IPS DF 6.9 (cell line): ENCODE data around the gene DSP.

Source experiments
- DNase-seq: peaks from one replicate; pipeline ENCODE4 v3.0.0-alpha.2; 2013; ENCODE audit warnings: low read depth, low spot score
- H3K27ac ChIP-seq: one replicate; pipeline ENCODE4 v1.5.1; 2013; ENCODE audit warnings: low read length, control low read depth
- H3K27me3 ChIP-seq: 2 replicates; pipeline ENCODE4 v1.6.1; 2013; ENCODE audit warnings: mild to moderate bottlenecking, low read length; ENCODE audit not compliant: control insufficient read depth, insufficient read depth
- H3K36me3 ChIP-seq: 2 replicates; pipeline ENCODE4 v1.6.1; 2013; ENCODE audit warnings: low read length; ENCODE audit not compliant: control insufficient read depth, insufficient read depth
- H3K4me1 ChIP-seq: 2 replicates; pipeline ENCODE4 v1.6.1; 2013; ENCODE audit warnings: low read length; ENCODE audit not compliant: control insufficient read depth, insufficient read depth
- H3K4me3 ChIP-seq: 2 replicates; pipeline ENCODE4 v1.5.1; 2013; ENCODE audit warnings: mild to moderate bottlenecking, low read length
- H3K9me3 ChIP-seq: 2 replicates; pipeline ENCODE4 v1.6.1; 2013; ENCODE audit warnings: low read length, inconsistent platforms; ENCODE audit not compliant: control insufficient read depth, insufficient read depth
- WGBS: extraction: QIAGEN DNeasy Blood & Tissue Kit; methylation state at CpG from one replicate; pipeline ENCODE4 v1.1.7; 2013; ENCODE audit warnings: mixed read lengths, missing lambda C conversion rate; ENCODE audit not compliant: insufficient read length, insufficient coverage; 5-methylcytosine and 5-hydroxymethylcytosine counted together

Gene DSP

GRCh38 chr6:7545316-7546019 lies 4.0 kb downstream of the DSP start:
- no peak overlapping the region for H3K4me3 ChIP-seq
- H3K27ac ChIP-seq: no peak overlapping the region
- no peaks in the 10 kb centered on the region for H3K9me3 ChIP-seq
- no peak for DNase-seq
- no CpG with 5 or more reads among the region's 12 CpGs for WGBS
- H3K36me3 ChIP-seq: no peaks in the 10 kb centered on the region
- no peaks in the 10 kb centered on the region; the same call in 1 of the 2 replicates for H3K27me3 ChIP-seq
- peaks cover 3% of the 10 kb centered on the region; the same call in 1 of the 2 replicates for H3K4me1 ChIP-seq

GRCh38 chr6:7546020-7546369 lies 4.5 kb downstream of the DSP start:
- Histone ChIP-seq H3K4me1 (peaks cover 3% of the 10 kb centered on the region; the same call in 1 of the 2 replicates), H3K36me3 (no peaks in the 10 kb centered on the region), H3K4me3 (no peak overlapping the region), H3K27ac (no peak overlapping the region), H3K9me3 (no peaks in the 10 kb centered on the region), H3K27me3 (no peaks in the 10 kb centered on the region)
- WGBS: no CpG with 5 or more reads among the region's 6 CpGs
- DNase-seq: no peak

DNA sequence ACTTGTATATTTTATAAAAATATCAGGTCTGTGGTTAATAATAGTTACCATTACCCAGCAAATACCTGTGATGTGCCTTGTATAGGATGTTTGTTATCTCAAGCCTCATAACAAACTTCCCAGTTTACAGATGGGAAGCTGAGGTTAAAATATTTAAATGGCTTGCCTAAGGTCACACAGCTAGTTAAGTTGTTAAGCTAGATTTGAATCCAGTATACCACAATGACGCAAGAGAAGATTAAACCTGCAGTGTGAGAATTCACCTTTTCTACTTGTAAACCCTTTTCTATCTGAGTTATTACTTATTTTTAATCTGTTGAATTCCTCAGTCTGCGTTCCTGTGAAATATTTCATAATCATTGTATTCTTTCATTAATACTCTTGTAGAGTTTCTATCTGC lies 4.9 kb downstream of the DSP start:
- Histone ChIP-seq H3K4me3 (no peak overlapping the region), H3K9me3 (no peaks in the 10 kb centered on the region), H3K4me1 (peaks cover 3% of the 10 kb centered on the region; the same call in 1 of the 2 replicates), H3K27me3 (no peaks in the 10 kb centered on the region), H3K27ac (no peak overlapping the region), H3K36me3 (no peaks in the 10 kb centered on the region)
- no peak for DNase-seq
- no CpG with 5 or more reads among the region's 2 CpGs for WGBS

DNA sequence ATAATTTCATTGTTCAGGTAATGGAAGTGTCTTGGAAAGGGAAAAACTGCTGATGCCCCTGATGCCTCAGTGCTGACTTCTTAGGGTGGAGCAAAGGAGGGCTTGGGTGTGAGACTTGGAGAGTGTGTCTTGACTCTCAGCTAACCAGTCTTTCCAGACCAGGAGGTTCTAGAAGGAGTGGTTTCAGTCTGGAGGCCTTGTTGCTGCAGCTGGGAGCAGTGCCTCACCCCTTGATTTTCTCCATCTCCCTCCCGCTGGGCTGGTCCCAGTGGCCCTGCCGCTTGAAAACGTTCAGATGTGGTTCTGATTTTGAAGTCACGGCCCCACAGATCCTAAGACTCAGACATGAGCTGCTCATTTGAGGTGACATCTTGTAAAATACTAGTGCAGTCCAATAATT lies 5.4 kb downstream of the DSP start:
- Histone ChIP-seq H3K4me1 (peaks cover 3% of the 10 kb centered on the region; the same call in 1 of the 2 replicates), H3K4me3 (no peak overlapping the region), H3K9me3 (no peaks in the 10 kb centered on the region), H3K27me3 (no peaks in the 10 kb centered on the region), H3K27ac (no peak overlapping the region), H3K36me3 (no peaks in the 10 kb centered on the region)
- WGBS: no CpG with 5 or more reads among the region's 4 CpGs
- no peak for DNase-seq

- no peaks in the 10 kb centered on the region for H3K36me3 ChIP-seq
- no peaks in the 10 kb centered on the region for H3K9me3 ChIP-seq
- H3K4me1 ChIP-seq: peaks cover 3% of the 10 kb centered on the region; the same call in 1 of the 2 replicates
- H3K27ac ChIP-seq: no peak overlapping the region
- no peaks in the 10 kb centered on the region for H3K27me3 ChIP-seq
- no peak for DNase-seq
- WGBS: no CpG with 5 or more reads among the region's 4 CpGs
- H3K4me3 ChIP-seq: no peak overlapping the region
These were observed 5.8 kb downstream of the DSP start for GRCh38 chr6:7547315-7547714.

GRCh38 chr6:7550433-7550801 lies 8.9 kb downstream of the DSP start:
- Histone ChIP-seq H3K4me3 (no peak overlapping the region), H3K9me3 (no peaks in the 10 kb centered on the region), H3K36me3 (no peaks in the 10 kb centered on the region), H3K27me3 (no peaks in the 10 kb centered on the region), H3K27ac (no peak overlapping the region), H3K4me1 (peaks cover 1% of the 10 kb centered on the region; the same call in 1 of the 2 replicates)
- WGBS: no CpG with 5 or more reads among the region's 2 CpGs
- no peak for DNase-seq

DNA sequence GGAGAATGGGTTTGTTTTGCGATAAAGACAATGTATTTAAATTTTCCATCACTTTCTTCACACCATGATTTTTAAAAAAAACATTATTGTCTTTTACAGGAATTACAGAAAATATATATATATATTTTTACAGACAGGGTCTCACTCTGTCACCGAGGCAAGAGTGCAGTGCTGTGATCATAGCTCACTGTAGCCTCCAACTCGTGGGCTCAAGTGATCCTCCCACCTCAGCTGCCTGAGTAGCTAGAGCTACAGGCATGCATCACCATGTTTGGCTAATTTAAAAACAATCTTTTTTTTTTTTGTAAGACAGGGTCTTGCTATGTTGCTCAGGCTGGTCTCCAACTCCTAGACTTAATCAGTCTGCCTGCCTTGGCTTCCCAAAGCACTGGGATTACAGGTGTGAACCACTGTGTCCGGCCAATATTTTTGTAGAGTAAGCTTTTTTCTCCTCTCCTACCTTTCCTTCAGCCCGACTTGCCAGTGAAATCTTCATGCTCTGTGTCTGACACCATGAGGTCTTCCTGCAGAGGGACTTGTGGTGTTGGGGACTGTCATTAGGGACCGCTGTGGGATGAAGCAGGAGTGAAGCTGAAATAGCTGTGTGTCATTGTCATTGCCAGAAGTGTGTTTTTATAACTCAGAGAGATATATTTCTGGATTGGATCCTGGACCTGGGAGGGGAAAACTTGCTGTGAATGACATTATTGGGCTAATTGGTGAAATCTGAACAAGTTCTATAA lies 13.2 kb downstream of the DSP start:
- WGBS: no CpG with 5 or more reads among the region's 6 CpGs
- DNase-seq: no peak
- no peak overlapping the region for H3K4me3 ChIP-seq
- H3K4me1 ChIP-seq: no peaks in the 10 kb centered on the region
- H3K27me3 ChIP-seq: no peaks in the 10 kb centered on the region
- H3K36me3 ChIP-seq: peaks cover 6% of the 10 kb centered on the region; the same call in 1 of the 2 replicates
- no peak overlapping the region for H3K27ac ChIP-seq
- H3K9me3 ChIP-seq: no peaks in the 10 kb centered on the region

GRCh38 chr6:7555671-7556070 lies 14.2 kb downstream of the DSP start:
- H3K4me1 ChIP-seq: no peaks in the 10 kb centered on the region
- H3K9me3 ChIP-seq: no peaks in the 10 kb centered on the region
- H3K36me3 ChIP-seq: peaks cover 8% of the 10 kb centered on the region; the same call in 1 of the 2 replicates
- H3K4me3 ChIP-seq: no peak overlapping the region
- DNase-seq: no peak
- no peak overlapping the region for H3K27ac ChIP-seq
- H3K27me3 ChIP-seq: no peaks in the 10 kb centered on the region
- no CpG with 5 or more reads among the region's 11 CpGs for WGBS

DNA sequence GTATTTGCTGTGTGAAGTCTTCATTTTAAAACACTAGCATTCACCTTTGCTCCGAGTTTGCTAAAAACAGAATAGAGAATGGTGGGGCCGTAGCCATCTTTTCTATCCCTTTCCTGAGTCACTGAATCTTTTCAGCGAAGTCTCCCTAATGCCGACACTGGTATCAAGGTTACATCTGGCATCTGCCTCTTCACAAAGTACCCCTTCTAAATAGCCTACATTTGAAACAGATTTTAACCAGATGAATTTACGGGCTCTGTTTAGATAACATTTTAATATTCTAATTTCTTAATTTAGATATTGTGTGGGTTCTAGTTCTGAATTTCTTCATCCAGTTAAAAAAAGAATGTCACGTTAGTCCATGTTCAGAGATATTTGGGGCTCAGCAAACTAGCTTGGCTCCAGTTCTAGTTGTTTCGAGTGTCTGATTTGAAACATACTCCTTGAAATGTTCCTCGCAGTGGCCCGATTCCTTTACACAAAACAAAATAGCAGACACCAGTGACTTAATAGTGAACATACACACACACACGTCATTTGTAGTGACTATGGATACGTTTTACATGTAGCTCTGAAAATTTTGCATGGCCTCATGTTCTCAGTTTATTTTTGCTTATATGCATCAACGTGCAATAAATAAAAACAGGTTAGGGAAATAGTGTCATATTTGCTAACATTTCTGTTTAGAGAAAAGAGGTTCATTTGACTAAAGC lies 15.1 kb downstream of the DSP start:
- H3K4me3 ChIP-seq: no peak overlapping the region
- no peaks in the 10 kb centered on the region for H3K9me3 ChIP-seq
- no peaks in the 10 kb centered on the region for H3K27me3 ChIP-seq
- WGBS: no CpG with 5 or more reads among the region's 12 CpGs
- peaks cover 8% of the 10 kb centered on the region; the same call in 1 of the 2 replicates for H3K36me3 ChIP-seq
- no peak for DNase-seq
- no peaks in the 10 kb centered on the region for H3K4me1 ChIP-seq
- H3K27ac ChIP-seq: no peak overlapping the region

GRCh38 chr6:7557652-7558051 lies 16.2 kb downstream of the DSP start:
- Histone ChIP-seq H3K27ac (no peak overlapping the region), H3K27me3 (no peaks in the 10 kb centered on the region), H3K4me1 (no peaks in the 10 kb centered on the region), H3K36me3 (peaks cover 8% of the 10 kb centered on the region; the same call in 1 of the 2 replicates), H3K4me3 (no peak overlapping the region), H3K9me3 (no peaks in the 10 kb centered on the region)
- no peak for DNase-seq
- WGBS: no CpG with 5 or more reads among the region's 2 CpGs
